Activated naive CD4-positive, alpha-beta T cell treated with anti-CD3 and anti-CD28 coated beads, Interleukin-2, amount 50 U/mL, for 16 hours (primary cell): ENCODE results near the gene CACNG6.

Experiments used
- DNase-seq: peaks from one replicate; pipeline ENCODE4 v3.0.0-alpha.2; 2020

Gene CACNG6

GRCh38 chr19:54047616-54048015 lies 56.2 kb downstream of the CACNG6 start:
- DNase-seq: no peak
